Kidney (tissue), 14 donors: ENCODE results near the gene OTOS. TPM values are rescaled to one million over a fixed set of nuclear protein-coding genes. Genes with fewer than 3 reads are reported as not detected.

Experiments
- DNase-seq, 5 donors: peaks; one replicate each; pipeline ENCODE4 v3.0.0-alpha.2; 2013 to 2020
- FAIRE-seq: peaks from 2 replicates; lab custom pipeline; 2012; peaks lifted over from hg19 to GRCh38; lab: Jason Lieb, UNC
- H3K27ac ChIP-seq, 2 donors: one replicate each; pipeline ENCODE4 v1.7.0; 2013; ENCODE audit warnings: low read depth in 2 of 2, low read length in 2 of 2, inconsistent platforms in 1 of 2
- H3K27me3 ChIP-seq: one replicate; pipeline ENCODE4 v1.7.1; 2013; ENCODE audit warnings: low read length, inconsistent platforms; ENCODE audit not compliant: control insufficient read depth, insufficient read depth
- H3K36me3 ChIP-seq, 3 donors: one replicate each; pipeline versions ENCODE4 v1.7.0 to v1.7.1; 2013; ENCODE audit warnings: low read length in 3 of 3, control low read depth in 1 of 3, inconsistent platforms in 1 of 3; ENCODE audit not compliant: insufficient read depth in 3 of 3, control insufficient read depth in 2 of 3
- H3K4me1 ChIP-seq, 3 donors: one replicate each; pipeline versions ENCODE4 v1.7.0 to v1.7.1; 2013; ENCODE audit warnings: low read length in 3 of 3, inconsistent platforms in 1 of 3, low read depth in 1 of 3; ENCODE audit not compliant: control insufficient read depth in 2 of 3, insufficient read depth in 2 of 3
- H3K4me3 ChIP-seq, 3 donors: one replicate each; pipeline versions ENCODE4 v1.7.0 to v1.8.1; 2013; ENCODE audit warnings: low read length in 3 of 3, control low read depth in 1 of 3, inconsistent platforms in 1 of 3
- H3K9ac ChIP-seq, 3 donors: one replicate each; pipeline versions ENCODE4 v1.7.0 to v1.7.1; 2013; ENCODE audit warnings: low read length in 3 of 3, control low read depth in 1 of 3, inconsistent platforms in 1 of 3
- H3K9me3 ChIP-seq, 3 donors: one replicate each; pipeline versions ENCODE4 v1.7.0 to v1.7.1; 2013; ENCODE audit warnings: low read length in 3 of 3, control low read depth in 1 of 3, inconsistent platforms in 1 of 3; ENCODE audit not compliant: control insufficient read depth in 2 of 3, insufficient read depth in 1 of 3
- CTCF ChIP-seq: IDR thresholded peaks from 3 replicates; pipeline ENCODE4 v1.5.1; 2012; ENCODE audit warnings: mild to moderate bottlenecking, moderate library complexity, borderline replicate concordance; ENCODE audit not compliant: insufficient read depth; ENCODE audit errors: extremely low read depth
- intact Hi-C: fragments of 100-400 bp; cut with DNase I; formaldehyde crosslinking; loops from one replicate; pipeline ENCODE4 v1.11.1; 2022
- polyA plus RNA-seq: library from polyadenylated mRNA; stranded (reverse); fragments of 350-450 nt; fragmentation: Illumina TruSeq; extraction: RNeasy Lipid Tissue Mini Kit (QIAGEN cat#74804); gene quantifications from one replicate; pipeline ENCODE4 v1.2.3, GENCODE V29; 2014; ENCODE audit warnings: low read depth, low replicate concordance; ENCODE audit not compliant: insufficient read depth
- total RNA-seq: library from RNA; stranded (reverse); fragmentation: NEBNext Ultra II Directional; extraction: Animal tissue kit (Norgen Biotek cat#: 25700); gene quantifications from one replicate; pipeline ENCODE4 v1.2.1, GENCODE V29; 2021
- donor health status: control.
- donor health status: control.
- donor health status: control.
- donor health status: control.
- donor health status: control.
- donor health status: DM: yes; HTN: yes; CAD: no.
- donor health status: Normal renal cell carcinoma (clear cell type).

Gene OTOS
- total and polyA plus RNA-seq, 2 donors from 2014 or later: 1.5 to 4.6 TPM

- Histone ChIP-seq H3K4me3 (no peak overlapping the region), H3K4me1 (no peaks in the 10 kb centered on the region), H3K27me3 (no peaks in the 10 kb centered on the region), H3K9me3 (peaks cover 0 to 4% (median 0%) of the 10 kb centered on the region in 3 donors), H3K27ac (no peak overlapping the region), H3K36me3 (peaks cover 0 to 3% (median 0%) of the 10 kb centered on the region in 3 donors), H3K9ac (no peak overlapping the region)
- no peak for TF ChIP-seq CTCF
- DNase-seq (peak in 2 of 5 donors; percentile 15 to 33), FAIRE-seq (no peak)
- intact Hi-C loops: no loop called here
Measured at GRCh38 chr2:240165661-240166060, 25.2 kb upstream of the OTOS start.

GRCh38 chr2:240165034-240165433 is 24.6 kb upstream of the OTOS start:
- no peak for TF ChIP-seq CTCF
- no peaks in the 10 kb centered on the region for H3K27me3 ChIP-seq
- intact Hi-C loops: no loop called here
- peaks cover 0 to 3% (median 0%) of the 10 kb centered on the region in 3 donors for H3K36me3 ChIP-seq
- no peaks in the 10 kb centered on the region for H3K4me1 ChIP-seq
- FAIRE-seq (no peak), DNase-seq (peak in 2 of 5 donors; percentile 7 to 45)
- peaks cover 0 to 4% (median 0%) of the 10 kb centered on the region in 3 donors for H3K9me3 ChIP-seq
- no peak overlapping the region for H3K27ac ChIP-seq
- no peak overlapping the region for H3K4me3 ChIP-seq
- H3K9ac ChIP-seq: no peak overlapping the region

- peak in 2 of 5 donors; percentile 11 to 36 for DNase-seq
- peaks cover 0 to 3% (median 0%) of the 10 kb centered on the region in 3 donors for H3K36me3 ChIP-seq
- no peak for FAIRE-seq
- no peak overlapping the region for H3K27ac ChIP-seq
- TF ChIP-seq CTCF: no peak
- peaks cover 0 to 4% (median 0%) of the 10 kb centered on the region in 3 donors for H3K9me3 ChIP-seq
- no peak overlapping the region for H3K9ac ChIP-seq
- no peak overlapping the region for H3K4me3 ChIP-seq
- no peaks in the 10 kb centered on the region for H3K27me3 ChIP-seq
- intact Hi-C loops: no loop called here
- no peaks in the 10 kb centered on the region for H3K4me1 ChIP-seq
Measured at GRCh38 chr2:240164586-240164985, 24.1 kb upstream of the OTOS start.
